Measurements from ENCODE around the gene ZNF462.

DNA sequence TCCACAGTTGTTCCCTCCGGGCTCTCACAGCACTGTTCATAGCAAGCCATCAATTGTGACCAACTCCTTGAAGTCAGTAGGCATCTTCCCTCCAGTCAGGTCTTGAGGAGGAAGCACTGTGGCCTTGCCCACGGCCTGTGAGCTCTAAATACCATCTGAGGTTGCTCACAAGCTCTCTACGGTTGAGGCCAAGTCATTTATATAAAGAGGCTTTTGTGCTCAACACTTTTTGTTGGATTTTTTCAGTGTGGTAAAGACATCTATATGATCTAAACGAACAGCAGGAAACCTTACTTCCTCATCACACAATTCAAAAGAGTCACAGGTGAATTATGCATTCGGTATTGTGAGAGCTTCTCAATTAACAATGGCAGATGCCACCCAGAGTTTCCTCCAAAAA, 97.3 kb downstream of the ZNF462 start:
- TF ChIP-seq CTCF (conservative IDR thresholded peaks at IDR 0.05; ENCODE audit: low read depth, low read length) (no peak), POLR2A (IDR thresholded peaks at IDR 0.05; ENCODE audit: low read depth, low read length) (no peak), SMC3 (IDR thresholded peaks at IDR 0.05; ENCODE audit: low read depth, low read length) (no peak), MXI1 (IDR thresholded peaks at IDR 0.05; ENCODE audit: borderline replicate concordance, low read depth, low read length) (no peak)
